Measurements from ENCODE around the gene GAPDH.

The GAPDH gene

GRCh38 chr12:6532051-6532926, 2.0 kb upstream of the GAPDH start:
- H3K27me3 ChIP-seq (ENCODE audit: control insufficient read depth in 1 of 2, insufficient read depth in 1 of 2, low read length in 2 of 2): no peaks in the 10 kb centered on the region
- H3K23ac ChIP-seq (ENCODE audit: low read length in 2 of 2): no peak overlapping the region
- no peaks in the 10 kb centered on the region for H3K9me3 ChIP-seq (ENCODE audit: control insufficient read depth, low read length)
- no peak overlapping the region for H2BK5ac ChIP-seq (ENCODE audit: low read depth, low read length, poor library complexity, severe bottlenecking)
- H3K9ac ChIP-seq (ENCODE audit: low read length): peak overlapping the region; percentile 96
- H2BK15ac ChIP-seq (ENCODE audit: low read depth, poor library complexity, severe bottlenecking): peak overlapping the region; percentile 76
- H3K14ac ChIP-seq (ENCODE audit: low read length in 2 of 2): peak overlapping the region in 1 of 2 experiments; percentile 59
- peaks cover 54 to 57% of the 10 kb centered on the region in 2 experiments for H3K36me3 ChIP-seq (ENCODE audit: control insufficient read depth in 1 of 2, insufficient read depth in 2 of 2, low read depth in 1 of 2, low read length in 2 of 2)
- 4% methylated on average over 19 of the region's 20 CpGs for WGBS
- H4K91ac ChIP-seq (ENCODE audit: low read length): peak overlapping the region; percentile 96
- peak overlapping the region; percentile 89 to 98 for H3K4ac ChIP-seq (ENCODE audit: low read depth in 1 of 2, low read length in 2 of 2)
- H4K8ac ChIP-seq (ENCODE audit: low read length): peak overlapping the region; percentile 86
- peak overlapping the region; percentile 53 to 96 for H2BK12ac ChIP-seq (ENCODE audit: low read length in 2 of 2)
- peak overlapping the region; percentile 89 for H2BK120ac ChIP-seq (ENCODE audit: low read depth, low read length)
- peak overlapping the region; percentile 85 to 89 for H3K18ac ChIP-seq (ENCODE audit: low read depth in 1 of 2, low read length in 2 of 2)
- peak overlapping the region; percentile 74 for H2AK5ac ChIP-seq (ENCODE audit: low read length, severe bottlenecking)
- peaks cover 29% of the 10 kb centered on the region for H3K4me1 ChIP-seq (ENCODE audit: control insufficient read depth, insufficient read depth, low read depth, low read length)
- H3K79me1 ChIP-seq (replicated peaks; ENCODE audit: low read length, poor library complexity, severe bottlenecking): peaks cover 13% of the 10 kb centered on the region
- no peak overlapping the region for H2AFZ ChIP-seq (ENCODE audit: low read depth, low read length)
- peak overlapping the region; percentile 69 for H3K4me2 ChIP-seq (ENCODE audit: low read length, poor library complexity, severe bottlenecking)
- DNase-seq: peak; percentile 100
- H3K4me3 ChIP-seq (ENCODE audit: insufficient read depth in 1 of 2, low read depth in 1 of 2, low read length in 2 of 2): peak overlapping the region in 1 of 2 experiments; percentile 98
- peak overlapping the region; percentile 97 for H3K27ac ChIP-seq (ENCODE audit: low read length, poor library complexity, severe bottlenecking)

GRCh38 chr12:6532927-6533652, 1.2 kb upstream of the GAPDH start:
- peak overlapping the region; percentile 97 for H3K27ac ChIP-seq (ENCODE audit: low read length, poor library complexity, severe bottlenecking)
- peaks cover 54 to 58% of the 10 kb centered on the region in 2 experiments for H3K36me3 ChIP-seq (ENCODE audit: control insufficient read depth in 1 of 2, insufficient read depth in 2 of 2, low read depth in 1 of 2, low read length in 2 of 2)
- WGBS: under 1% methylated on average over 14 of the region's 14 CpGs
- H3K27me3 ChIP-seq (ENCODE audit: control insufficient read depth in 1 of 2, insufficient read depth in 1 of 2, low read length in 2 of 2): no peaks in the 10 kb centered on the region
- H3K9ac ChIP-seq (ENCODE audit: low read length): peak overlapping the region; percentile 96
- peak overlapping the region; percentile 66 for H2BK5ac ChIP-seq (ENCODE audit: low read depth, low read length, poor library complexity, severe bottlenecking)
- peak overlapping the region; percentile 38 to 98 for H3K4me3 ChIP-seq (ENCODE audit: insufficient read depth in 1 of 2, low read depth in 1 of 2, low read length in 2 of 2)
- peak overlapping the region; percentile 61 to 98 for H3K4ac ChIP-seq (ENCODE audit: low read depth in 1 of 2, low read length in 2 of 2)
- H3K18ac ChIP-seq (ENCODE audit: low read depth in 1 of 2, low read length in 2 of 2): peak overlapping the region; percentile 83 to 85
- peak overlapping the region; percentile 93 to 96 for H2BK12ac ChIP-seq (ENCODE audit: low read length in 2 of 2)
- H3K23ac ChIP-seq (ENCODE audit: low read length in 2 of 2): peak overlapping the region in 1 of 2 experiments; percentile 16
- H4K91ac ChIP-seq (ENCODE audit: low read length): peak overlapping the region; percentile 96
- H2BK120ac ChIP-seq (ENCODE audit: low read depth, low read length): peak overlapping the region; percentile 89
- H3K4me2 ChIP-seq (ENCODE audit: low read length, poor library complexity, severe bottlenecking): peak overlapping the region; percentile 69
- peak overlapping the region in 1 of 2 experiments; percentile 68 for H3K14ac ChIP-seq (ENCODE audit: low read length in 2 of 2)
- DNase-seq: peak; percentile 90
- peak overlapping the region; percentile 66 for H2AFZ ChIP-seq (ENCODE audit: low read depth, low read length)
- peak overlapping the region; percentile 46 for H2AK5ac ChIP-seq (ENCODE audit: low read length, severe bottlenecking)
- H3K9me3 ChIP-seq (ENCODE audit: control insufficient read depth, low read length): no peaks in the 10 kb centered on the region
- H2BK15ac ChIP-seq (ENCODE audit: low read depth, poor library complexity, severe bottlenecking): peak overlapping the region; percentile 76
- peaks cover 34% of the 10 kb centered on the region for H3K4me1 ChIP-seq (ENCODE audit: control insufficient read depth, insufficient read depth, low read depth, low read length)
- peak overlapping the region; percentile 67 for H4K8ac ChIP-seq (ENCODE audit: low read length)
- H3K79me1 ChIP-seq (replicated peaks; ENCODE audit: low read length, poor library complexity, severe bottlenecking): peaks cover 13% of the 10 kb centered on the region

GRCh38 chr12:6533653-6533922, 729 bp upstream of the GAPDH start:
- Histone ChIP-seq H3K36me3 (ENCODE audit: control insufficient read depth in 1 of 2, insufficient read depth in 2 of 2, low read depth in 1 of 2, low read length in 2 of 2) (peaks cover 54 to 58% of the 10 kb centered on the region in 2 experiments), H3K79me1 (replicated peaks; ENCODE audit: low read length, poor library complexity, severe bottlenecking) (peaks cover 9% of the 10 kb centered on the region), H3K4ac (ENCODE audit: low read depth in 1 of 2, low read length in 2 of 2) (peak overlapping the region; percentile 61 to 98), H4K91ac (ENCODE audit: low read length) (peak overlapping the region; percentile 96), H2BK15ac (ENCODE audit: low read depth, poor library complexity, severe bottlenecking) (peak overlapping the region; percentile 76), H2AFZ (ENCODE audit: low read depth, low read length) (peak overlapping the region; percentile 66), H3K4me1 (ENCODE audit: control insufficient read depth, insufficient read depth, low read depth, low read length) (peaks cover 37% of the 10 kb centered on the region), H2BK12ac (ENCODE audit: low read length in 2 of 2) (peak overlapping the region; percentile 93 to 96), H3K23ac (ENCODE audit: low read length in 2 of 2) (peak overlapping the region in 1 of 2 experiments; percentile 16), H4K8ac (ENCODE audit: low read length) (peak overlapping the region; percentile 67), H3K4me3 (ENCODE audit: insufficient read depth in 1 of 2, low read depth in 1 of 2, low read length in 2 of 2) (peak overlapping the region; percentile 38 to 98), H2AK5ac (ENCODE audit: low read length, severe bottlenecking) (no peak overlapping the region), H3K14ac (ENCODE audit: low read length in 2 of 2) (peak overlapping the region in 1 of 2 experiments; percentile 68), H3K27me3 (ENCODE audit: control insufficient read depth in 1 of 2, insufficient read depth in 1 of 2, low read length in 2 of 2) (no peaks in the 10 kb centered on the region), H3K27ac (ENCODE audit: low read length, poor library complexity, severe bottlenecking) (peak overlapping the region; percentile 97), H3K9me3 (ENCODE audit: control insufficient read depth, low read length) (no peaks in the 10 kb centered on the region), H2BK120ac (ENCODE audit: low read depth, low read length) (peak overlapping the region; percentile 89), H3K18ac (ENCODE audit: low read depth in 1 of 2, low read length in 2 of 2) (peak overlapping the region; percentile 83 to 85), H3K4me2 (ENCODE audit: low read length, poor library complexity, severe bottlenecking) (peak overlapping the region; percentile 69), H3K9ac (ENCODE audit: low read length) (peak overlapping the region; percentile 96), H2BK5ac (ENCODE audit: low read depth, low read length, poor library complexity, severe bottlenecking) (peak overlapping the region; percentile 66)
- no peak for DNase-seq
- 0% methylated on average over 5 of the region's 9 CpGs for WGBS

GRCh38 chr12:6534695-6534944, 303 bp downstream of the GAPDH start:
- peak overlapping the region; percentile 83 to 94 for H3K18ac ChIP-seq (ENCODE audit: low read depth in 1 of 2, low read length in 2 of 2)
- H3K27ac ChIP-seq (ENCODE audit: low read length, poor library complexity, severe bottlenecking): peak overlapping the region; percentile 90
- H2AFZ ChIP-seq (ENCODE audit: low read depth, low read length): no peak overlapping the region
- H3K23ac ChIP-seq (ENCODE audit: low read length in 2 of 2): peak overlapping the region in 1 of 2 experiments; percentile 86
- peaks cover 5% of the 10 kb centered on the region for H3K79me1 ChIP-seq (replicated peaks; ENCODE audit: low read length, poor library complexity, severe bottlenecking)
- H3K4me2 ChIP-seq (ENCODE audit: low read length, poor library complexity, severe bottlenecking): peak overlapping the region; percentile 55
- H3K4ac ChIP-seq (ENCODE audit: low read depth in 1 of 2, low read length in 2 of 2): peak overlapping the region; percentile 41 to 85
- peaks cover 38% of the 10 kb centered on the region for H3K4me1 ChIP-seq (ENCODE audit: control insufficient read depth, insufficient read depth, low read depth, low read length)
- WGBS: 0% methylated on average over 16 of the region's 25 CpGs
- H3K14ac ChIP-seq (ENCODE audit: low read length in 2 of 2): peak overlapping the region in 1 of 2 experiments; percentile 96
- peak overlapping the region; percentile 76 for H4K8ac ChIP-seq (ENCODE audit: low read length)
- H2BK15ac ChIP-seq (ENCODE audit: low read depth, poor library complexity, severe bottlenecking): no peak overlapping the region
- H3K9me3 ChIP-seq (ENCODE audit: control insufficient read depth, low read length): no peaks in the 10 kb centered on the region
- peak overlapping the region; percentile 83 to 98 for H3K4me3 ChIP-seq (ENCODE audit: insufficient read depth in 1 of 2, low read depth in 1 of 2, low read length in 2 of 2)
- H3K27me3 ChIP-seq (ENCODE audit: control insufficient read depth in 1 of 2, insufficient read depth in 1 of 2, low read length in 2 of 2): no peaks in the 10 kb centered on the region
- H3K9ac ChIP-seq (ENCODE audit: low read length): peak overlapping the region; percentile 96
- peak overlapping the region; percentile 85 for H2BK5ac ChIP-seq (ENCODE audit: low read depth, low read length, poor library complexity, severe bottlenecking)
- peak overlapping the region; percentile 11 for H2BK120ac ChIP-seq (ENCODE audit: low read depth, low read length)
- no peak for DNase-seq
- no peak overlapping the region for H2BK12ac ChIP-seq (ENCODE audit: low read length in 2 of 2)
- H4K91ac ChIP-seq (ENCODE audit: low read length): peak overlapping the region; percentile 81
- peaks cover 54 to 56% of the 10 kb centered on the region in 2 experiments for H3K36me3 ChIP-seq (ENCODE audit: control insufficient read depth in 1 of 2, insufficient read depth in 2 of 2, low read depth in 1 of 2, low read length in 2 of 2)
- H2AK5ac ChIP-seq (ENCODE audit: low read length, severe bottlenecking): peak overlapping the region; percentile 67
